ENCODE results near the gene VPS8. TPM values are rescaled to one million over a fixed set of nuclear protein-coding genes. Genes with fewer than 3 reads are reported as not detected.

The VPS8 gene
- total RNA-seq, 1 donor from 2014 or later = 94.5 TPM

DNA sequence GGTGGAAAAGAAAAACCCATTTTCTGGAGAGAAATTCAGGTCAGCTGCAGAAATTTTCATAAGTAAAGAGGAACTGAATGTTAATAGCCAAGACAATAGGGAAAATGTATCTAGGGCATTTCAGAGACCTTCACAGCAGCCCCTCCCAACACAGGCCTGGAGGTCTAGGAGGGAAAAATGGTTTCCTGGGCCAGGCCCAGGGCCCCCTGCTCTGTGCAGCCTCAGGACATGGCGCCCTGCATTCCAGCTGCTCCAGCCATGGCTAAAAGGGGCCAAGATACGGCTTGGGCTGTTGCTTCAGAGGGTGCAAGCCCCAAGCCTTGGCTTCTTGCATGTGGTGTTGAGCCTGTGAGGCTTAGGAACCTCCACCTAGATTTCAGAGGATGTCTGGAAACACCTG lies 248.7 kb downstream of the VPS8 start:
- peaks cover 16% of the 10 kb centered on the region for H3K9me3 Mint-ChIP-seq (ENCODE audit: unreplicated experiment)
- H3K36me3 Mint-ChIP-seq (ENCODE audit: unreplicated experiment) = peaks cover 46% of the 10 kb centered on the region
- H3K27ac Mint-ChIP-seq (ENCODE audit: unreplicated experiment) = no peak overlapping the region
- no peak overlapping the region for H3K4me3 Mint-ChIP-seq (ENCODE audit: unreplicated experiment)
- peaks cover 6% of the 10 kb centered on the region for H3K27me3 Mint-ChIP-seq (ENCODE audit: unreplicated experiment)
- no peak for DNase-seq
- no peaks in the 10 kb centered on the region for H3K4me1 Mint-ChIP-seq (ENCODE audit: low read depth, unreplicated experiment)
- TF ChIP-seq, protein P1, sequence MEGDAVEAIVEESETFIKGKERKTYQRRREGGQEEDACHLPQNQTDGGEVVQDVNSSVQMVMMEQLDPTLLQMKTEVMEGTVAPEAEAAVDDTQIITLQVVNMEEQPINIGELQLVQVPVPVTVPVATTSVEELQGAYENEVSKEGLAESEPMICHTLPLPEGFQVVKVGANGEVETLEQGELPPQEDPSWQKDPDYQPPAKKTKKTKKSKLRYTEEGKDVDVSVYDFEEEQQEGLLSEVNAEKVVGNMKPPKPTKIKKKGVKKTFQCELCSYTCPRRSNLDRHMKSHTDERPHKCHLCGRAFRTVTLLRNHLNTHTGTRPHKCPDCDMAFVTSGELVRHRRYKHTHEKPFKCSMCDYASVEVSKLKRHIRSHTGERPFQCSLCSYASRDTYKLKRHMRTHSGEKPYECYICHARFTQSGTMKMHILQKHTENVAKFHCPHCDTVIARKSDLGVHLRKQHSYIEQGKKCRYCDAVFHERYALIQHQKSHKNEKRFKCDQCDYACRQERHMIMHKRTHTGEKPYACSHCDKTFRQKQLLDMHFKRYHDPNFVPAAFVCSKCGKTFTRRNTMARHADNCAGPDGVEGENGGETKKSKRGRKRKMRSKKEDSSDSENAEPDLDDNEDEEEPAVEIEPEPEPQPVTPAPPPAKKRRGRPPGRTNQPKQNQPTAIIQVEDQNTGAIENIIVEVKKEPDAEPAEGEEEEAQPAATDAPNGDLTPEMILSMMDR (IDR thresholded peaks at IDR 0.05; ENCODE audit: partially characterized antibody, unreplicated experiment) = no peak

DNA sequence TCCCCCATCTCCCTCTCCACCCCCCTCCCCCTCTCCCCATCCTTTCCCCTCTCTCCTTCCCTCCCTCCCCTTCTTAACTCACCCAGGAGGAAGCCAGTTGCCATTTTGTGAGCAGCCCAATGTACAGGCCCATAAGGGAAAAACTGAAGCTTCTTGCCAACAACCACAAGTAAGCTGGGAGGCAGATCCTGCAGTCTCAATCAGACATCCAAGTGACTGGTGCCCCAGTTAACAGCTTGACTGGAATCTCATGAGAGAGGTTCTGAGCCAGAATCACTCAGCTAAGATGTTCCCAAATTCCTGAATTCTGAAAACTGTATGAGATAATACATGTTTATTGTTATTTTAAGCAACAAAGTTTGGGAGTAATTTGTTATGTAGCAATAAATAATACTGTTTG lies 250.2 kb downstream of the VPS8 start:
- TF ChIP-seq, protein P1 (IDR thresholded peaks at IDR 0.05; ENCODE audit: partially characterized antibody, unreplicated experiment) = no peak
- Mint-ChIP-seq H3K27me3 (ENCODE audit: unreplicated experiment) (peaks cover 6% of the 10 kb centered on the region), H3K4me3 (ENCODE audit: unreplicated experiment) (no peak overlapping the region), H3K27ac (ENCODE audit: unreplicated experiment) (no peak overlapping the region), H3K9me3 (ENCODE audit: unreplicated experiment) (peaks cover 14% of the 10 kb centered on the region), H3K4me1 (ENCODE audit: low read depth, unreplicated experiment) (no peaks in the 10 kb centered on the region), H3K36me3 (ENCODE audit: unreplicated experiment) (peaks cover 36% of the 10 kb centered on the region)
- no peak for DNase-seq

DNA sequence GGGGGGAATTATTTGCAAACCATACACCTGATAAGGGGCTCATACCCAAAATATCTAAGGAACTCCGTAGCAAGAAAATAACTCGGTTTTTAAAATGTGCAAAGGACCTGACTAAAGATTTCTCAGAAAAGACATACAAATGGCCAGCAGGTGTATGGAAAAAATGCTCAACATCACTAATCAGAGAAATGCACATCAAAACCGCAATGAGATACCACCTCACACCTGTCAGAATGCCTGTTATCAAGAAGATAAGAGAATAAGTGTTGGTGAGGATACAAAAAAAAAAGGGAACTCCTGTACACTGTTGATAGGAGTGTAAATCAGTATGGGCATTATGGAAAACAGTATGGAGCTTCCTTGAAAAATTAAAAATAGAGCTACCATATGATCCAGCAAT lies 251.5 kb downstream of the VPS8 start:
- Mint-ChIP-seq H3K4me3 (ENCODE audit: unreplicated experiment) (no peak overlapping the region), H3K4me1 (ENCODE audit: low read depth, unreplicated experiment) (no peaks in the 10 kb centered on the region), H3K9me3 (ENCODE audit: unreplicated experiment) (peaks cover 12% of the 10 kb centered on the region), H3K27ac (ENCODE audit: unreplicated experiment) (no peak overlapping the region), H3K36me3 (ENCODE audit: unreplicated experiment) (peaks cover 27% of the 10 kb centered on the region), H3K27me3 (ENCODE audit: unreplicated experiment) (peaks cover 8% of the 10 kb centered on the region)
- DNase-seq = no peak
- TF ChIP-seq, protein P1 (IDR thresholded peaks at IDR 0.05; ENCODE audit: partially characterized antibody, unreplicated experiment) = no peak

DNA sequence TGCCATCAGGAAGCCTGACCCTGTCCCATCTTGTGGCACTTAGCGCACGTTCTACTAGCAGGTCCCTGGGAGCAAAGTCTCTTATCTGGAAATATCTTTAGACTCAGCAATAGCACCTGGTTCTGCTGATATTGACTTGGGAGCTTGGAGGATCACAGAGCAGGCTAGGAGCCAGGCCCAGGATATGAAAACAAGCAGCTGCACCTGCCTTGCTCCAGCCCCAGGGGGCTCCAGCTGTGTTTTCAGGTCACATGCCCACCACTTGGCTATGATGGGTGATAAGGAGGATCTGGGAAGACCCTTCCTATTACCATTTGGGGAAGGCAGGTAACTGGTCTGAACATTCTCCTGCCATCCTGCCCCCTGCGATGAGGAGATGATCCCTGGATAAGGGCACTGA lies 253.1 kb downstream of the VPS8 start:
- DNase-seq = no peak

DNA sequence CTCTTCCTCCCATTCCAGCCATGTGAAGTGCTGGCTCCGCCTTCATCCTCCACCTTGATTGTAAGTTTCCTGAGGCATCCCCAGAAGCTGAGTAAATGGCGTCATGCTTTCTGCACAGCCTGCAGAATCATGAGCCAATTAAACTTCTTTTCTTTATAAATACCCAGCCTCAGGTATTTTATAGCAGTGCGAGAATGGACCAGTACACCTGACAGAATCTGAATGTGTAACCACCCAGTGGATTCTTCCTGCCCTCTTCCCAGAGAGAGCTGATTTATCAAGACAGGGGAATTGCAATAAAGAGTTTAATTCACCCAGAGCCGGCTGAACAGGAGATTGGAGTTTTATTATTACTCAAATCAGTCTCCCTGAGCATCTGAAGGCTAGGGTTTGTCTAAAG lies 254.3 kb downstream of the VPS8 start:
- H3K4me3 Mint-ChIP-seq (ENCODE audit: unreplicated experiment) = no peak overlapping the region
- peaks cover 13% of the 10 kb centered on the region for H3K36me3 Mint-ChIP-seq (ENCODE audit: unreplicated experiment)
- peaks cover 5% of the 10 kb centered on the region for H3K9me3 Mint-ChIP-seq (ENCODE audit: unreplicated experiment)
- H3K4me1 Mint-ChIP-seq (ENCODE audit: low read depth, unreplicated experiment) = peaks cover 19% of the 10 kb centered on the region
- TF ChIP-seq, protein P1 (IDR thresholded peaks at IDR 0.05; ENCODE audit: partially characterized antibody, unreplicated experiment) = no peak
- no peak overlapping the region for H3K27ac Mint-ChIP-seq (ENCODE audit: unreplicated experiment)
- DNase-seq = no peak
- H3K27me3 Mint-ChIP-seq (ENCODE audit: unreplicated experiment) = peaks cover 8% of the 10 kb centered on the region

More for the DNA sequence above, 253.1 kb downstream of the VPS8 start:
- H3K4me3 Mint-ChIP-seq (ENCODE audit: unreplicated experiment) = no peak overlapping the region
- peaks cover 4% of the 10 kb centered on the region for H3K9me3 Mint-ChIP-seq (ENCODE audit: unreplicated experiment)
- H3K27me3 Mint-ChIP-seq (ENCODE audit: unreplicated experiment) = peaks cover 9% of the 10 kb centered on the region
- TF ChIP-seq, protein P1 (IDR thresholded peaks at IDR 0.05; ENCODE audit: partially characterized antibody, unreplicated experiment) = no peak
- H3K4me1 Mint-ChIP-seq (ENCODE audit: low read depth, unreplicated experiment) = peaks cover 9% of the 10 kb centered on the region
- H3K36me3 Mint-ChIP-seq (ENCODE audit: unreplicated experiment) = peaks cover 19% of the 10 kb centered on the region
- H3K27ac Mint-ChIP-seq (ENCODE audit: unreplicated experiment) = no peak overlapping the region

Measured in glutamatergic neuron (in vitro differentiated cells).